K562 (cell line): Measurements from ENCODE around the gene BIN1. TPM values are rescaled to one million over a fixed set of nuclear protein-coding genes. Genes with fewer than 3 reads are reported as not detected.
A peak's percentile ranks its signal among the peaks of the same experiment; 100 is the strongest.

Experiments
- ATAC-seq: fragments of 200-7000 bp; cut with Tn5 transposase; 3 replicates; pipeline ENCODE4 v1.9.1; 2020; ENCODE audit warnings: moderate library complexity
- BruUV-seq: library from RNA; stranded (reverse); fragments of 400-500 nt; replicated peaks from 2 replicates; lab custom pipeline; 2021; lab: Mats Ljungman, UMichigan
- CTCF ChIA-PET: fragments of 300-600 bp; formaldehyde crosslinking; extraction: SDS; loops from one replicate; lab custom pipeline; 2021; ENCODE audit warnings: low intra/inter-chr PET ratio; lab: Yijun Ruan, JAX
- POLR2A ChIA-PET: fragments of 300-600, 350-650 bp; sonication (Branson Sonifier 250); formaldehyde crosslinking; extraction: SDS; loops from one replicate; lab custom pipeline; 2021; ENCODE audit warnings: antibody characterized with exemption, inconsistent platforms; lab: Yijun Ruan, JAX
- DNase-seq, 4 experiments: peaks; one replicate each; pipeline versions ENCODE4 v3.0.0 to v3.0.0-alpha.2; 2011 to 2018; ENCODE audit warnings: low spot score in 3 of 4, mixed read lengths in 3 of 4; ENCODE audit errors: extremely low read depth in 1 of 4
- FAIRE-seq: peaks from 2 replicates; lab custom pipeline; 2011; peaks lifted over from hg19 to GRCh38; lab: Jason Lieb, UNC
- H2AFZ ChIP-seq: 2 replicates; pipeline ENCODE4 v1.6.0; 2011; ENCODE audit warnings: low read depth, low read length, control low read depth, inconsistent platforms
- H3K27ac ChIP-seq: fragments of 200-600 bp; 3 replicates; pipeline ENCODE4 v1.8.0; 2011; ENCODE audit warnings: low read depth, mild to moderate bottlenecking, control low read depth, inconsistent platforms, low read length, moderate library complexity, mixed read lengths; ENCODE audit errors: extremely low read depth
- H3K27me3 ChIP-seq, 2 experiments: fragments of 300-600 bp in 1 of 2; 2 replicates in 1 of 2; 3 replicates in 1 of 2; pipeline versions ENCODE4 v1.6.0 to v1.8.0; 2011; ENCODE audit warnings: inconsistent platforms in 2 of 2, low read length in 2 of 2, mild to moderate bottlenecking in 1 of 2, mixed read lengths in 1 of 2, moderate library complexity in 1 of 2; ENCODE audit not compliant: control insufficient read depth in 2 of 2, insufficient read depth in 2 of 2
- H3K36me3 ChIP-seq: fragments of 300-600 bp; 3 replicates; pipeline ENCODE4 v1.8.0; 2011; ENCODE audit warnings: mild to moderate bottlenecking, low read length, inconsistent platforms; ENCODE audit not compliant: control insufficient read depth, insufficient read depth
- H3K4me1 ChIP-seq, 2 experiments: fragments of 200-600 bp in 1 of 2; replicated peaks in 1 of 2; 2 replicates in 1 of 2; 3 replicates in 1 of 2; pipeline versions ENCODE4 v1.5.1 to v1.8.0; 2011; ENCODE audit warnings: inconsistent platforms in 2 of 2, low read length in 2 of 2, mild to moderate bottlenecking in 1 of 2, mixed read lengths in 1 of 2, moderate library complexity in 1 of 2; ENCODE audit not compliant: control insufficient read depth in 2 of 2, insufficient read depth in 2 of 2
- H3K4me2 ChIP-seq: 2 replicates; pipeline ENCODE4 v1.6.1; 2011; ENCODE audit warnings: low read length, control low read depth, inconsistent platforms, mixed read lengths; ENCODE audit not compliant: insufficient read depth
- H3K4me3 ChIP-seq: fragments of 200-600 bp; sonication (generic), shearing (Covaris generic); 2 replicates; pipeline ENCODE4 v1.5.1; 2016; ENCODE audit warnings: control low read depth, inconsistent platforms
- H3K79me2 ChIP-seq: fragments of 200-600 bp; 3 replicates; pipeline ENCODE4 v1.8.0; 2011; ENCODE audit warnings: low read length, inconsistent platforms; ENCODE audit not compliant: control insufficient read depth, insufficient read depth
- H3K9ac ChIP-seq, 2 experiments: 2 replicates each; pipeline versions ENCODE4 v1.6.0 to v1.6.1; 2011; ENCODE audit warnings: low read depth in 2 of 2, low read length in 2 of 2, control low read depth in 1 of 2, inconsistent platforms in 1 of 2, mild to moderate bottlenecking in 1 of 2, mixed read lengths in 1 of 2; ENCODE audit not compliant: insufficient read depth in 1 of 2
- H3K9me1 ChIP-seq: one replicate; pipeline ENCODE4 v1.6.0; 2011; ENCODE audit warnings: inconsistent platforms, mild to moderate bottlenecking, low read length, moderate library complexity; ENCODE audit not compliant: control insufficient read depth, insufficient read depth
- H3K9me3 ChIP-seq: replicated peaks from 2 replicates; pipeline ENCODE4 v1.5.1; 2011; ENCODE audit warnings: low read depth, low read length, inconsistent platforms; ENCODE audit not compliant: control insufficient read depth, insufficient read depth
- H4K20me1 ChIP-seq: replicated peaks from 2 replicates; pipeline ENCODE4 v1.6.1; 2011; ENCODE audit warnings: low read length, inconsistent platforms, mixed read lengths; ENCODE audit not compliant: control insufficient read depth, insufficient read depth
- BCOR ChIP-seq: fragments of 450-650 bp; IDR thresholded peaks from 2 replicates; pipeline ENCODE4 v1.6.1; 2016
- KLF1 ChIP-seq: fragments of 450-650 bp; IDR thresholded peaks from 2 replicates; pipeline ENCODE4 v1.6.1; 2016; ENCODE audit warnings: missing genetic modification characterization, missing compliant biosample characterization
- MAX ChIP-seq: sonication (generic); formaldehyde crosslinking; IDR thresholded peaks from 2 replicates; pipeline ENCODE4 v1.9.0; 2022; ENCODE audit warnings: mild to moderate bottlenecking, missing genetic modification reagents
- NCOA1 ChIP-seq: fragments of 450-650 bp; IDR thresholded peaks from 2 replicates; pipeline ENCODE4 v1.6.1; 2016; ENCODE audit warnings: low read depth
- NCOA2 ChIP-seq, 2 experiments: fragments of 450-650 bp; IDR thresholded peaks; 2 replicates each; pipeline ENCODE4 v1.6.1; 2018; ENCODE audit warnings: mild to moderate bottlenecking in 2 of 2, moderate library complexity in 1 of 2; ENCODE audit not compliant: partially characterized antibody in 2 of 2
- NFE2L1 ChIP-seq: fragments of 450-650 bp; IDR thresholded peaks from 2 replicates; pipeline ENCODE4 v1.6.1; 2016; ENCODE audit warnings: missing genetic modification characterization, low read depth, mild to moderate bottlenecking, missing compliant biosample characterization, moderate library complexity, borderline replicate concordance
- NR3C1 ChIP-seq: sonication (generic); formaldehyde crosslinking; IDR thresholded peaks from 2 replicates; pipeline ENCODE4 v1.8.1; 2022; ENCODE audit warnings: missing genetic modification reagents
- POLR2B ChIP-seq: fragments of 450-650 bp; IDR thresholded peaks from 2 replicates; pipeline ENCODE4 v1.6.1; 2018; ENCODE audit warnings: low read depth; ENCODE audit not compliant: partially characterized antibody
- PTTG1 ChIP-seq: fragments of 450-650 bp; IDR thresholded peaks from 2 replicates; pipeline ENCODE4 v1.6.1; 2016; ENCODE audit warnings: low read depth, mild to moderate bottlenecking, missing genetic modification characterization, missing compliant biosample characterization
- RBBP5 ChIP-seq: fragments of 200-600 bp; sonication (generic); IDR thresholded peaks from 2 replicates; pipeline ENCODE4 v1.6.1; 2012; ENCODE audit warnings: borderline replicate concordance, mild to moderate bottlenecking, low read length, control low read depth, inconsistent platforms; ENCODE audit not compliant: insufficient read depth, poor library complexity, severe bottlenecking
- RBM14 ChIP-seq: fragments of 200-400 bp; formaldehyde crosslinking; IDR thresholded peaks from 2 replicates; pipeline ENCODE4 v1.6.1; 2018; ENCODE audit warnings: low read depth, mild to moderate bottlenecking, low read length, moderate library complexity, borderline replicate concordance; ENCODE audit not compliant: insufficient read depth
- RUNX1 ChIP-seq: sonication (generic); IDR thresholded peaks from 2 replicates; pipeline ENCODE4 v1.6.1; 2016; ENCODE audit warnings: antibody characterized with exemption, low read depth
- SMAD1 ChIP-seq: fragments of 150-350 bp; IDR thresholded peaks from 2 replicates; pipeline ENCODE4 v1.6.1; 2014; ENCODE audit warnings: low read length, low read depth; ENCODE audit not compliant: partially characterized antibody
- TFAP4 ChIP-seq: sonication (generic); formaldehyde crosslinking; IDR thresholded peaks from 2 replicates; pipeline ENCODE4 v1.8.0; 2022; ENCODE audit warnings: missing genetic modification reagents, mild to moderate bottlenecking, moderate library complexity, borderline replicate concordance
- XRCC3 ChIP-seq: fragments of 450-650 bp; IDR thresholded peaks from 2 replicates; pipeline ENCODE4 v1.6.1; 2017; ENCODE audit warnings: mild to moderate bottlenecking, moderate library complexity
- ZNF217 ChIP-seq: sonication (generic); formaldehyde crosslinking; IDR thresholded peaks from 2 replicates; pipeline ENCODE4 v1.8.0; 2022; ENCODE audit warnings: mild to moderate bottlenecking, missing genetic modification reagents
- ZNF23 ChIP-seq: fragments of 250-450 bp; sonication (Bioruptor Pico); IDR thresholded peaks from 2 replicates; pipeline ENCODE4 v1.4.0; 2020; ENCODE audit warnings: mild to moderate bottlenecking
- ZNF79 ChIP-seq: fragments of 250-450 bp; sonication (Bioruptor Pico); IDR thresholded peaks from 2 replicates; pipeline ENCODE4 v1.4.0; 2020; ENCODE audit warnings: low read depth, mild to moderate bottlenecking, moderate library complexity
- WGBS: fragments of 100-300 bp; shearing (Covaris generic); methylation state at CpG from one replicate; pipeline ENCODE4 v1.1.6; 2016; ENCODE audit warnings: low coverage, mixed read lengths; ENCODE audit not compliant: insufficient coverage; ENCODE audit errors: missing lambda C conversion rate; 5-methylcytosine and 5-hydroxymethylcytosine counted together
- in situ Hi-C: fragments of 300-500 bp; cut with MboI; formaldehyde crosslinking; loops from 4 replicates; pipeline ENCODE4 v1.15.0; 2018; ENCODE audit warnings: inconsistent platforms, mixed read lengths
- intact Hi-C: fragments of 100-400 bp; cut with micrococcal nuclease; formaldehyde crosslinking; loops from 2 replicates; pipeline ENCODE4 v1.14.2; 2022
- polyA plus RNA-seq, 8 experiments: library from polyadenylated mRNA; depleted of rRNA in 4 of 8; stranded (reverse) in 5 of 8; unstranded in 3 of 8; fragments of >200 nt; fragmentation: Nextera tagmentation in 2 of 8; fragmentation: Illumina TruSeq in 1 of 8; extraction: Ambion mirVana in 2 of 8; extraction: Trizol in 1 of 8; gene quantifications; 2 replicates each; pipeline versions ENCODE4 v1.2.1 to v1.2.3, GENCODE V29; 2011 to 2014; ENCODE audit warnings: inconsistent platforms in 1 of 8, missing spikeins in 1 of 8
- total RNA-seq, 7 experiments: library from RNA; depleted of rRNA in 6 of 7; stranded (reverse); fragments of >200 nt in 6 of 7; fragmentation: Illumina TruSeq in 2 of 7; extraction: Trizol in 2 of 7; gene quantifications; 2 replicates each; pipeline versions ENCODE4 v1.2.1 to v1.2.3, GENCODE V29; 2011 to 2021; ENCODE audit warnings: low replicate concordance in 1 of 7

Gene BIN1
- total and polyA plus RNA-seq, 9 of the 15 experiments (the other 6 are each of a cell fraction or from before 2014, with no cell fraction given) = 0.04 to 2.8 (median 0.79) TPM; not detected in 1

DNA sequence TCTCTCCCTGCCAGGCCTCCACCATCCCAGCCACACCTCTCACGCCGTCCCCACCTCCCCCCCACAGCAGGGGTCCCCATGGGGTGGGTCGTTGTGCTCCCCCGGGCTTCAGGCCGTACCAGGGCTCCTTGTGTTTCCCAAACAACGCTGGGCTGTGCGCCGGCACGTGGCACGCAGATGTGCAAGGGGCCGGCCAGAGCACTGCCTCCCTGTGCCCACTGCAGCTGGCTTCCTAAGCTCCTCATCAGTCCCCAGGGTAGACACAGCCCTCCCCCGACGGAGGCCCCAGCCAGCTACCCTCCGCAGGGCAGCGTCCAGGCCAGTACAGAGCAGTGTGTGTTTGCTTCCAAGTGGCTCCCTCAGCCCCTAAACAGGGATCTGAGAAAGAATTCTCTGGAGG is 34.0 kb downstream of the BIN1 start (continued):
- TF ChIP-seq RBM14 (no peak), PTTG1 (tag) (no peak)

DNA sequence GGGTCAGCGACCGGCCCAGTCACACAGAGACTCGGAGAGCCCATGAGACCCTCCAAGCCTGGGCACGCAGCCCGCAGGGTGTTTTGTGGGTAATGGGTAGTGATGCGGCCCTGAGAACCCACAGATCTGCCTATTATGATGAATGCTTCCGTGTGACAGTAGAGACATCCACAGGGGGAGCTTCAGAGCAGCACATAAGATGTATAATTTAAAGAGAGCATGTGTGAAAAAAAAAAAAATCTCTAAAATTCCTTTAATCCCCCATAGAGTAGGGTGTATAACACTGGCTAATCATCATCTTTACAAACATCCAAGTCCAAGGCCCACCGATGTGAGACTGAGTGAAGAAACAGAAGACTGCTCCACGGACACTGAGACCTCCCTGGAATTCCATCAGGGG is 34.6 kb downstream of the BIN1 start:
- intact Hi-C loops = no loop called here

More for the DNA sequence above, 34.6 kb downstream of the BIN1 start:
- H3K4me3 ChIP-seq = no peak overlapping the region
- H3K79me2 ChIP-seq = no peaks in the 10 kb centered on the region
- H3K4me2 ChIP-seq = no peak overlapping the region
- BruUV-seq = no TSS peak
- H4K20me1 ChIP-seq = no peaks in the 10 kb centered on the region
- in situ Hi-C loops = no loop called here
- H3K27ac ChIP-seq = no peak overlapping the region
- H3K36me3 ChIP-seq = no peaks in the 10 kb centered on the region
- peaks cover 0 to 7% of the 10 kb centered on the region in 2 experiments; a peak in 1 of 5 replicates for H3K27me3 ChIP-seq
- no peaks in the 10 kb centered on the region for H3K9me1 ChIP-seq
- WGBS = 17% methylated on average over 9 of the region's 9 CpGs
- no peak for DNase-seq
- no peak for ATAC-seq
- ChIA-PET CTCF (no interaction called here), POLR2A (no interaction called here)
- H3K9me3 ChIP-seq = no peaks in the 10 kb centered on the region
- FAIRE-seq = no peak
- TF ChIP-seq RUNX1 (no peak), ZNF79 (no peak), MAX (CRISPR knock-in tag) (no peak), RBBP5 (no peak), ZNF217 (CRISPR knock-in tag) (no peak), NR3C1 (no peak), XRCC3 (no peak), POLR2B (no peak), KLF1 (tag) (no peak), ZNF23 (CRISPR knock-in tag) (no peak), NCOA2 (IDR thresholded peaks at IDR 0.05; ENCODE audit: partially characterized antibody in 2 of 2) (no peak), SMAD1 (no peak), BCOR (no peak), NCOA1 (no peak), TFAP4 (CRISPR knock-in tag) (no peak), NFE2L1 (no peak)
- H2AFZ ChIP-seq = no peak overlapping the region
- peaks cover 2 to 36% of the 10 kb centered on the region in 2 experiments; a peak in 2 of 5 replicates for H3K4me1 ChIP-seq
- H3K9ac ChIP-seq = peak overlapping the region in 1 of 2 experiments; percentile 52; a peak in 2 of 4 replicates
